IMR-90 (cell line): Measurements from ENCODE around the gene TMEM17. TPM values are rescaled to one million over a fixed set of nuclear protein-coding genes. Genes with fewer than 3 reads are reported as not detected.

Experiments
- ATAC-seq: fragments of 200-7000 bp; cut with Tn5 transposase; 2 replicates; pipeline ENCODE4 v1.9.1; 2020; ENCODE audit warnings: low read depth, mild to moderate bottlenecking, moderate library complexity
- BruUV-seq: library from RNA; stranded (reverse); fragments of 400-500 nt; replicated peaks from 2 replicates; lab custom pipeline; 2021; lab: Mats Ljungman, UMichigan
- CTCF ChIA-PET: fragments of 300-600 bp; formaldehyde crosslinking; extraction: SDS; loops from one replicate; lab custom pipeline; 2021; ENCODE audit warnings: antibody characterized with exemption; lab: Yijun Ruan, JAX
- POLR2A ChIA-PET: fragments of 300-600 bp; sonication (Branson Sonifier 250); formaldehyde crosslinking; loops from one replicate; lab custom pipeline; 2022; ENCODE audit warnings: antibody characterized with exemption; ENCODE audit not compliant: unreplicated experiment; lab: Charles Lee
- DNase-seq: peaks from one replicate; pipeline ENCODE4 v3.0.0; 2013
- H2AFZ ChIP-seq: replicated peaks from 2 replicates; pipeline ENCODE3; 2013; ENCODE audit warnings: low read length, mild to moderate bottlenecking; ENCODE audit not compliant: poor library complexity
- H2AK5ac ChIP-seq: 2 replicates; pipeline ENCODE4 v1.6.1; 2013; ENCODE audit warnings: low read depth, low read length, inconsistent platforms
- H2AK9ac ChIP-seq: replicated peaks from 2 replicates; pipeline ENCODE3; 2013; ENCODE audit warnings: mild to moderate bottlenecking, low read depth, low read length, moderate library complexity; ENCODE audit not compliant: poor library complexity
- H2BK120ac ChIP-seq: 2 replicates; pipeline ENCODE4 v1.6.1; 2013; ENCODE audit warnings: low read depth, low read length, inconsistent platforms
- H2BK15ac ChIP-seq: 3 replicates; pipeline ENCODE4 v1.6.1; 2013; ENCODE audit warnings: low read depth, low read length, inconsistent platforms
- H2BK20ac ChIP-seq: 2 replicates; pipeline ENCODE4 v1.6.1; 2013; ENCODE audit warnings: low read depth, mild to moderate bottlenecking, inconsistent platforms, low read length, moderate library complexity
- H2BK5ac ChIP-seq: 2 replicates; pipeline ENCODE4 v1.6.1; 2013; ENCODE audit warnings: mild to moderate bottlenecking, low read depth, low read length, inconsistent platforms; ENCODE audit not compliant: poor library complexity, severe bottlenecking
- H3K14ac ChIP-seq: replicated peaks from 2 replicates; pipeline ENCODE4 v1.6.1; 2013; ENCODE audit warnings: low read depth, low read length, inconsistent platforms
- H3K18ac ChIP-seq: 2 replicates; pipeline ENCODE4 v1.6.1; 2013; ENCODE audit warnings: low read depth, low read length, control low read depth
- H3K23ac ChIP-seq: 2 replicates; pipeline ENCODE4 v1.6.1; 2013; ENCODE audit warnings: low read depth, low read length, inconsistent platforms
- H3K27ac ChIP-seq: 2 replicates; pipeline ENCODE4 v1.5.1; 2013; ENCODE audit warnings: mild to moderate bottlenecking, control low read depth, low read length; ENCODE audit not compliant: insufficient read depth
- H3K27me3 ChIP-seq: 2 replicates; pipeline ENCODE4 v1.6.1; 2013; ENCODE audit warnings: low read length; ENCODE audit not compliant: control insufficient read depth, insufficient read depth
- H3K36me3 ChIP-seq: 2 replicates; pipeline ENCODE4 v1.6.1; 2013; ENCODE audit warnings: low read length, mixed read lengths; ENCODE audit not compliant: control insufficient read depth, insufficient read depth
- H3K4ac ChIP-seq: 2 replicates; pipeline ENCODE4 v1.6.1; 2013; ENCODE audit warnings: low read depth, low read length, inconsistent platforms
- H3K4me1 ChIP-seq: 2 replicates; pipeline ENCODE4 v1.6.1; 2013; ENCODE audit warnings: low read length, mixed read lengths; ENCODE audit not compliant: control insufficient read depth, insufficient read depth
- H3K4me2 ChIP-seq: 2 replicates; pipeline ENCODE4 v1.6.1; 2013; ENCODE audit warnings: low read depth, mild to moderate bottlenecking, control low read depth, low read length, moderate library complexity
- H3K4me3 ChIP-seq: 2 replicates; pipeline ENCODE4 v1.5.1; 2013; ENCODE audit warnings: low read depth, mild to moderate bottlenecking, control low read depth, low read length, moderate library complexity; ENCODE audit not compliant: insufficient read depth
- H3K56ac ChIP-seq: 2 replicates; pipeline ENCODE4 v1.6.1; 2013; ENCODE audit warnings: low read length, inconsistent platforms; ENCODE audit not compliant: insufficient read depth; ENCODE audit errors: extremely low read depth
- H3K79me1 ChIP-seq, 2 experiments: 2 replicates each; pipeline ENCODE4 v1.6.1; 2013; ENCODE audit warnings: low read length in 2 of 2, inconsistent platforms in 1 of 2, low read depth in 1 of 2
- H3K9ac ChIP-seq: 2 replicates; pipeline ENCODE4 v1.6.1; 2013; ENCODE audit warnings: low read depth, low read length, control low read depth
- H3K9me1 ChIP-seq: 2 replicates; pipeline ENCODE4 v1.6.1; 2013; ENCODE audit warnings: low read length, inconsistent platforms; ENCODE audit not compliant: insufficient read depth
- H3K9me3 ChIP-seq: 2 replicates; pipeline ENCODE4 v1.6.1; 2013; ENCODE audit warnings: low read length; ENCODE audit not compliant: control insufficient read depth, insufficient read depth
- H4K20me1 ChIP-seq: 2 replicates; pipeline ENCODE4 v1.6.1; 2013; ENCODE audit warnings: low read length, inconsistent platforms; ENCODE audit not compliant: insufficient read depth
- H4K5ac ChIP-seq: 2 replicates; pipeline ENCODE4 v1.6.1; 2013; ENCODE audit warnings: mild to moderate bottlenecking, low read depth, low read length, control low read depth
- H4K8ac ChIP-seq, 2 experiments: 2 replicates each; pipeline ENCODE4 v1.6.1; 2013; ENCODE audit warnings: low read depth in 2 of 2, low read length in 2 of 2, control low read depth in 1 of 2, inconsistent platforms in 1 of 2
- H4K91ac ChIP-seq: 2 replicates; pipeline ENCODE4 v1.6.1; 2013; ENCODE audit warnings: low read depth, low read length, inconsistent platforms; ENCODE audit not compliant: insufficient read depth
- BHLHE40 ChIP-seq: fragments of 150-350 bp; IDR thresholded peaks from 2 replicates; pipeline ENCODE4 v1.6.1; 2016; ENCODE audit warnings: mild to moderate bottlenecking, low read depth, low read length
- CEBPB ChIP-seq: IDR thresholded peaks from 2 replicates; pipeline ENCODE4 v1.6.1; 2012; ENCODE audit warnings: low read depth, low read length, improper control_type of control experiment
- CHD1 ChIP-seq: IDR thresholded peaks from 2 replicates; pipeline ENCODE4 v1.6.1; 2012; ENCODE audit warnings: low read depth, low read length, improper control_type of control experiment
- CTCF ChIP-seq: conservative IDR thresholded peaks from 2 replicates; pipeline ENCODE4 v1.5.1; 2012; ENCODE audit warnings: mild to moderate bottlenecking, low read depth, low read length, improper control_type of control experiment
- ELK1 ChIP-seq: fragments of 150-350 bp; IDR thresholded peaks from 2 replicates; pipeline ENCODE4 v1.6.1; 2016; ENCODE audit warnings: low read depth, mild to moderate bottlenecking, low read length, moderate library complexity, borderline replicate concordance
- FOS ChIP-seq: fragments of 150-350 bp; IDR thresholded peaks from 2 replicates; pipeline ENCODE4 v1.6.1; 2016; ENCODE audit warnings: low read depth, low read length
- MAFK ChIP-seq: IDR thresholded peaks from 2 replicates; pipeline ENCODE4 v1.6.1; 2012; ENCODE audit warnings: low read depth, low read length, improper control_type of control experiment
- MAZ ChIP-seq: IDR thresholded peaks from 2 replicates; pipeline ENCODE4 v1.6.1; 2012; ENCODE audit warnings: low read depth, mild to moderate bottlenecking, low read length, improper control_type of control experiment, moderate library complexity, borderline replicate concordance
- MXI1 ChIP-seq: IDR thresholded peaks from 2 replicates; pipeline ENCODE4 v1.6.1; 2012; ENCODE audit warnings: low read depth, mild to moderate bottlenecking, low read length, moderate library complexity, borderline replicate concordance
- NFE2L2 ChIP-seq: fragments of 150-350 bp; IDR thresholded peaks from 2 replicates; pipeline ENCODE4 v1.6.1; 2016; ENCODE audit warnings: low read depth, mild to moderate bottlenecking, low read length
- POLR2A ChIP-seq: IDR thresholded peaks from 2 replicates; pipeline ENCODE4 v1.6.1; 2012; ENCODE audit warnings: mild to moderate bottlenecking, low read depth, low read length
- RAD21 ChIP-seq: IDR thresholded peaks from 2 replicates; pipeline ENCODE4 v1.6.1; 2012; ENCODE audit warnings: low read length, improper control_type of control experiment
- RCOR1 ChIP-seq: IDR thresholded peaks from 2 replicates; pipeline ENCODE4 v1.6.1; 2012; ENCODE audit warnings: mild to moderate bottlenecking, low read length, improper control_type of control experiment; ENCODE audit not compliant: insufficient replicate concordance
- RFX5 ChIP-seq: IDR thresholded peaks from 2 replicates; pipeline ENCODE4 v1.8.0; 2012; ENCODE audit warnings: low read depth, mild to moderate bottlenecking, low read length, moderate library complexity
- SMC3 ChIP-seq: fragments of 150-350 bp; IDR thresholded peaks from 2 replicates; pipeline ENCODE4 v1.6.1; 2016; ENCODE audit warnings: low read depth, mild to moderate bottlenecking, antibody characterized with exemption, low read length, moderate library complexity
- USF2 ChIP-seq: fragments of 150-350 bp; IDR thresholded peaks from 2 replicates; pipeline ENCODE4 v1.6.1; 2017; ENCODE audit warnings: mild to moderate bottlenecking, antibody characterized with exemption, low read length, low read depth
- WGBS, 2 experiments: methylation state at CpG; one replicate each; pipeline versions ENCODE4 v1.1.5 to v1.1.7; 2013; ENCODE audit warnings: missing lambda C conversion rate in 2 of 2; ENCODE audit not compliant: insufficient read length in 1 of 2; ENCODE audit errors: extremely low coverage in 2 of 2; 5-methylcytosine and 5-hydroxymethylcytosine counted together
- dilution Hi-C: fragments of 300-500 bp; cut with HindIII; formaldehyde crosslinking; loops from one replicate; pipeline ENCODE4 v1.14.3; 2018; ENCODE audit warnings: low sequenced_read_pairs; ENCODE audit not compliant: unreplicated experiment
- in situ Hi-C: fragments of 300-500 bp; cut with MboI; formaldehyde crosslinking; loops from 3 replicates; pipeline ENCODE4 v1.14.3; 2019; ENCODE audit warnings: low sequenced_read_pairs, inconsistent platforms, mixed read lengths
- intact Hi-C: fragments of 100-400 bp; cut with micrococcal nuclease; formaldehyde crosslinking; loops from 2 replicates; pipeline ENCODE4 v1.10.0; 2022
- polyA plus RNA-seq, 3 experiments: library from polyadenylated mRNA; depleted of rRNA; stranded (reverse); fragments of >200 nt; gene quantifications; 2 replicates each; pipeline ENCODE4 v1.2.3, GENCODE V29; 2012; ENCODE audit warnings: low replicate concordance in 1 of 3
- total RNA-seq: library from RNA; depleted of rRNA; stranded (reverse); fragments of >200 nt; gene quantifications from 2 replicates; pipeline ENCODE4 v1.2.3, GENCODE V29; 2012

Gene TMEM17
- total and polyA plus RNA-seq, 2 of the 4 experiments (the other 2 are of a cell fraction) = 1.3 to 1.8 TPM

GRCh38 chr2:62506421-62506750 is 391 bp upstream of the TMEM17 start:
- POLR2A ChIA-PET = interaction anchor here (0.6 to 0.7 kb wide), 2 partner anchors 33 to 157 kb away, joined by 3 to 5 read pairs; no protein-coding TSS in a partner anchor
- Histone ChIP-seq H3K9ac (peak overlapping the region; percentile 92), H2BK15ac (peak overlapping the region; percentile 85; the same call in 1 of the 3 replicates), H3K27me3 (no peaks in the 10 kb centered on the region), H3K9me3 (no peaks in the 10 kb centered on the region), H4K8ac (peak overlapping the region; percentile 93), H3K4me2 (peak overlapping the region; percentile 88), H3K18ac (peak overlapping the region; percentile 85), H3K14ac (peak overlapping the region; percentile 94), H4K91ac (peak overlapping the region; percentile 83; the same call in 1 of the 2 replicates), H3K4ac (peak overlapping the region; percentile 90), H2BK120ac (peak overlapping the region; percentile 85), H3K4me3 (peak overlapping the region; percentile 54), H4K20me1 (no peaks in the 10 kb centered on the region), H3K56ac (peak overlapping the region; percentile 88), H4K5ac (peak overlapping the region; percentile 80; the same call in 1 of the 2 replicates), H3K23ac (peak overlapping the region; percentile 79), H2BK20ac (peak overlapping the region; percentile 65; the same call in 1 of the 2 replicates), H2AK9ac (no peak overlapping the region), H3K9me1 (no peaks in the 10 kb centered on the region), H2AK5ac (no peak overlapping the region), H2BK5ac (peak overlapping the region; percentile 81), H3K27ac (peak overlapping the region; percentile 78), H3K79me1 (no peaks in the 10 kb centered on the region), H3K4me1 (no peaks in the 10 kb centered on the region; the same call in 1 of the 2 replicates), H3K36me3 (no peaks in the 10 kb centered on the region), H2AFZ (peak overlapping the region; percentile 98)
- ATAC-seq = peak; percentile 3
- intact Hi-C loops = loop anchor here (1.0 to 5.0 kb wide), 2 partner anchors 157 to 201 kb away; partner anchors contain the start of gene EHBP1
- no TSS peak for BruUV-seq
- dilution Hi-C loops = no loop called here
- DNase-seq = no peak
- CTCF ChIA-PET = interaction anchor here (0.9 kb wide), 1 partner anchor 49 kb away, joined by 6 read pairs; no protein-coding TSS in a partner anchor
- in situ Hi-C loops = no loop called here
- WGBS, 2 experiments = 0% methylated on average over 2 of the region's 3 CpGs; no CpG with 5 or more reads in 1 of the 2 experiments
- TF ChIP-seq RFX5 (no peak), CEBPB (no peak), BHLHE40 (no peak), POLR2A (no peak), RAD21 (no peak), CTCF (no peak), SMC3 (no peak), CHD1 (no peak), ELK1 (no peak), RCOR1 (no peak), NFE2L2 (no peak), MAZ (no peak), FOS (no peak), MXI1 (no peak), USF2 (no peak), MAFK (no peak)
